HepG2 (cell line): ENCODE data around the gene ARMH1. TPM values are rescaled to one million over a fixed set of nuclear protein-coding genes. Genes with fewer than 3 reads are reported as not detected.

ENCODE experiments used
- ATAC-seq: fragments of 200-7000 bp; cut with Tn5 transposase; 3 replicates; pipeline ENCODE4 v1.9.1; 2020; ENCODE audit warnings: mild to moderate bottlenecking, moderate library complexity
- BruUV-seq: library from RNA; stranded (reverse); fragments of 400-500 nt; replicated peaks from 2 replicates; lab custom pipeline; 2021; lab: Mats Ljungman, UMichigan
- CTCF ChIA-PET: fragments of 300-600 bp; formaldehyde crosslinking; extraction: SDS; loops from one replicate; lab custom pipeline; 2021; ENCODE audit warnings: low total read pairs, inconsistent platforms, low intra/inter-chr PET ratio; lab: Yijun Ruan, JAX
- POLR2A ChIA-PET: fragments of 350-600 bp; sonication (Branson Sonifier 250); formaldehyde crosslinking; loops from one replicate; lab custom pipeline; 2020; ENCODE audit warnings: antibody characterized with exemption, inconsistent platforms; lab: Yijun Ruan, JAX
- DNase-seq: peaks from one replicate; pipeline ENCODE4 v3.0.0-alpha.2; 2015; ENCODE audit warnings: low spot score
- FAIRE-seq: peaks from 3 replicates; lab custom pipeline; 2011; peaks lifted over from hg19 to GRCh38; lab: Jason Lieb, UNC
- H2AFZ ChIP-seq: one replicate; pipeline ENCODE4 v1.6.1; 2011; ENCODE audit warnings: low read length, inconsistent platforms
- H3K27ac ChIP-seq: fragments of 300-600 bp; 3 replicates; pipeline ENCODE4 v1.8.0; 2011; ENCODE audit warnings: mixed run types, mild to moderate bottlenecking, mixed read lengths, low read length, inconsistent platforms; ENCODE audit not compliant: insufficient read depth; ENCODE audit errors: extremely low read length
- H3K27me3 ChIP-seq, 2 experiments: fragments of 200-600 bp in 1 of 2; 2 replicates in 1 of 2; 3 replicates in 1 of 2; pipeline versions ENCODE4 v1.6.0 to v1.8.0; 2011; ENCODE audit warnings: low read length in 2 of 2, mild to moderate bottlenecking in 2 of 2, moderate library complexity in 2 of 2, inconsistent platforms in 1 of 2; ENCODE audit not compliant: insufficient read depth in 2 of 2, control insufficient read depth in 1 of 2
- H3K36me3 ChIP-seq, 2 experiments: fragments of 200-600 bp in 1 of 2; replicated peaks in 1 of 2; 2 replicates in 1 of 2; 3 replicates in 1 of 2; pipeline versions ENCODE4 v1.5.1 to v1.8.0; 2011; ENCODE audit warnings: low read length in 2 of 2, inconsistent platforms in 1 of 2; ENCODE audit not compliant: insufficient read depth in 2 of 2, control insufficient read depth in 1 of 2
- H3K4me1 ChIP-seq: 2 replicates; pipeline ENCODE4 v1.5.1; 2012; ENCODE audit warnings: low read length, inconsistent platforms; ENCODE audit not compliant: insufficient read depth
- H3K4me2 ChIP-seq: 2 replicates; pipeline ENCODE4 v1.6.0; 2011; ENCODE audit warnings: low read depth, low read length, inconsistent platforms
- H3K4me3 ChIP-seq, 3 experiments: fragments of 200-600 bp in 1 of 3; sonication (generic), shearing (Covaris generic) in 1 of 3; replicated peaks in 1 of 3; 2 replicates each; pipeline ENCODE4 v1.5.1; 2011 to 2016; ENCODE audit warnings: low read length in 3 of 3, inconsistent platforms in 2 of 3, low read depth in 2 of 3, mild to moderate bottlenecking in 2 of 3, control low read depth in 1 of 3, mixed read lengths in 1 of 3; ENCODE audit not compliant: insufficient read depth in 1 of 3
- H3K79me2 ChIP-seq: one replicate; pipeline ENCODE4 v1.6.1; 2011; ENCODE audit warnings: low read length, inconsistent platforms; ENCODE audit not compliant: insufficient read depth
- H3K9ac ChIP-seq: 2 replicates; pipeline ENCODE4 v1.6.0; 2011; ENCODE audit warnings: mild to moderate bottlenecking, low read depth, low read length, inconsistent platforms; ENCODE audit not compliant: insufficient read depth
- H3K9me3 ChIP-seq: 2 replicates; pipeline ENCODE4 v1.5.1; 2012; ENCODE audit warnings: mild to moderate bottlenecking, low read length
- H4K20me1 ChIP-seq: 2 replicates; pipeline ENCODE4 v1.6.0; 2011; ENCODE audit warnings: inconsistent platforms, mild to moderate bottlenecking, low read length, moderate library complexity; ENCODE audit not compliant: insufficient read depth
- ATF7 ChIP-seq, 2 experiments: fragments of 450-650 bp in 1 of 2; sonication (generic) in 1 of 2; formaldehyde crosslinking in 1 of 2; IDR thresholded peaks; 2 replicates each; pipeline versions ENCODE4 v1.4.0 to v1.6.1; 2016 to 2020; ENCODE audit warnings: antibody characterized with exemption in 1 of 2, mild to moderate bottlenecking in 1 of 2, missing genetic modification reagents in 1 of 2
- CREB1 ChIP-seq, 2 experiments: fragments of 450-650 bp in 1 of 2; IDR thresholded peaks; 2 replicates each; pipeline ENCODE4 v1.6.1; 2016 to 2017; ENCODE audit warnings: control low read depth in 1 of 2, mild to moderate bottlenecking in 1 of 2, missing compliant biosample characterization in 1 of 2, missing genetic modification characterization in 1 of 2
- MXD4 ChIP-seq: IDR thresholded peaks from 2 replicates; pipeline ENCODE4 v1.6.1; 2016; ENCODE audit warnings: mild to moderate bottlenecking, missing biosample characterization, missing genetic modification reagents
- NFIB ChIP-seq: sonication (generic); formaldehyde crosslinking; IDR thresholded peaks from 2 replicates; pipeline ENCODE4 v1.9.0; 2021; ENCODE audit warnings: missing genetic modification reagents, mild to moderate bottlenecking, borderline replicate concordance
- ZBTB8A ChIP-seq: sonication (generic); formaldehyde crosslinking; IDR thresholded peaks from 2 replicates; pipeline ENCODE4 v1.4.0; 2020; ENCODE audit warnings: mild to moderate bottlenecking, low read depth, missing genetic modification reagents, borderline replicate concordance
- WGBS: methylation state at CpG from one replicate; pipeline ENCODE4 v1.1.6; 2017; ENCODE audit warnings: low lambda C conversion rate; 5-methylcytosine and 5-hydroxymethylcytosine counted together
- in situ Hi-C: cut with HindIII; loops from 2 replicates; pipeline ENCODE4 v1.10.0; 2017; ENCODE audit warnings: low pct_unique_long_range_greater_than_20kb; ENCODE audit not compliant: extremely low pct_ligation_motif_present
- intact Hi-C: fragments of 100-400 bp; cut with micrococcal nuclease; formaldehyde crosslinking; loops from one replicate; pipeline ENCODE4 v1.10.0; 2022; ENCODE audit not compliant: unreplicated experiment
- polyA plus RNA-seq, 8 experiments: library from polyadenylated mRNA; depleted of rRNA in 3 of 8; stranded (reverse) in 7 of 8; unstranded in 1 of 8; fragments of >200 nt; fragmentation: Illumina TruSeq in 4 of 8; extraction: Trizol in 4 of 8; gene quantifications; 2 replicates each; pipeline versions ENCODE4 v1.2.1 to v1.2.3, GENCODE V29; 2011 to 2016; ENCODE audit warnings: low read depth in 4 of 8, missing spikeins in 1 of 8, mixed read lengths in 1 of 8; ENCODE audit not compliant: insufficient read depth in 1 of 8
- total RNA-seq, 5 experiments: library from RNA; depleted of rRNA; stranded (reverse); fragments of >200 nt; fragmentation: Illumina TruSeq; extraction: Trizol; gene quantifications; 2 replicates each; pipeline ENCODE4 v1.2.3, GENCODE V29; 2016; ENCODE audit warnings: low read depth in 1 of 5
- TF ChIP-seq, protein P1 (sequence below): sonication (generic); formaldehyde crosslinking; IDR thresholded peaks from 2 replicates; pipeline ENCODE4 v1.5.0; 2020; ENCODE audit warnings: missing genetic modification reagents
- TF ChIP-seq, protein P2 (sequence below): sonication (generic); formaldehyde crosslinking; conservative IDR thresholded peaks from 2 replicates; pipeline ENCODE4 v1.8.0; 2022; ENCODE audit warnings: mild to moderate bottlenecking, moderate library complexity, missing genetic modification reagents
- TF ChIP-seq, protein P3 (sequence below): sonication (generic); formaldehyde crosslinking; IDR thresholded peaks from 2 replicates; pipeline ENCODE4 v1.5.0; 2020; ENCODE audit warnings: missing genetic modification reagents

Gene ARMH1
- total and polyA plus RNA-seq, 2 of the 13 experiments (the other 11 are each of a cell fraction or from before 2014, with no cell fraction given), result 0.69 TPM; not detected in 1

DNA sequence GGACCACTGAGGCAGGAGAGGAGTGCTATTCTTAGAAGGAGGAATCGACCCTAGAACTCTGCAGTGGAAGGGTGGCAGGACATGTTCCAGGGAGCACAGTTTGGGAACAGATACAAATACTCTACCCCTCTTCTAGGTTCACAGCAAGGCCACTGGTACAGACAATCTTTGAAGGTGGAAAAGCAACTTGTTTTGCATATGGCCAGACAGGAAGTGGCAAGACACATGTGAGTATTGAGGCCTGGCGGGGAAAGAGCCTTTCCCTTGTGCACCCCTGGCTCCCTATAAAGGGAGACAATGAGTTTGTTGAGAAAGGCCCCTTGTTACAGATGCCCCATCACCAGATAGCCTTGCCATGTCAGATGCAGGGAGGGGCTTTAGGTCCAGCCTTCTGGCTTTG, 82.9 kb downstream of the ARMH1 start:
- ATAC-seq (no peak), DNase-seq (no peak), FAIRE-seq (no peak)
- intact Hi-C loops, result no loop called here
- Histone ChIP-seq H3K27ac (no peak overlapping the region), H3K9me3 (no peaks in the 10 kb centered on the region), H3K4me2 (no peak overlapping the region), H3K9ac (no peak overlapping the region), H3K4me3 (no peak overlapping the region), H3K27me3 (no peaks in the 10 kb centered on the region), H3K4me1 (no peaks in the 10 kb centered on the region), H4K20me1 (no peaks in the 10 kb centered on the region), H3K79me2 (no peaks in the 10 kb centered on the region), H3K36me3 (peaks cover 48 to 88% of the 10 kb centered on the region in 2 experiments), H2AFZ (no peak overlapping the region)
- ChIA-PET CTCF (no interaction called here), POLR2A (no interaction called here)
- TF ChIP-seq, protein P1, sequence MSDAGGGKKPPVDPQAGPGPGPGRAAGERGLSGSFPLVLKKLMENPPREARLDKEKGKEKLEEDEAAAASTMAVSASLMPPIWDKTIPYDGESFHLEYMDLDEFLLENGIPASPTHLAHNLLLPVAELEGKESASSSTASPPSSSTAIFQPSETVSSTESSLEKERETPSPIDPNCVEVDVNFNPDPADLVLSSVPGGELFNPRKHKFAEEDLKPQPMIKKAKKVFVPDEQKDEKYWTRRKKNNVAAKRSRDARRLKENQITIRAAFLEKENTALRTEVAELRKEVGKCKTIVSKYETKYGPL (CRISPR knock-in tag), result no peak
- in situ Hi-C loops, result no loop called here
- no TSS peak for BruUV-seq
- 100% methylated on average over 2 of the region's 2 CpGs for WGBS

DNA sequence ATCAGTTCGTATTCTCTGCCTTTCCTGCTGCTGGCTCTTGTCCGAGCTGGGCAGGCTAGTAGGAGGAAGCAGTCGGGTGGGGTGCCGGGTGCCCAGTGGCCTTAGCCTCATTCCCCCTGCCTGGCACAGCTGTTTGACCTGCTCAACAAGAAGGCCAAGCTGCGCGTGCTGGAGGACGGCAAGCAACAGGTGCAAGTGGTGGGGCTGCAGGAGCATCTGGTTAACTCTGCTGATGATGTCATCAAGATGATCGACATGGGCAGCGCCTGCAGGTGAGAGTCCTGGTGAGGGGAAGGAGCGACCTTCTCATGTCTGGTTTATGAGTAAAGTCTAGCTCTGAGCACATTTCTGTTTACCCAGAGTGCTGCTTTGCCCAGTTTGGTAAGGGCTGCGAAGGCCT, 84.6 kb downstream of the ARMH1 start:
- no peaks in the 10 kb centered on the region for H3K27me3 ChIP-seq
- ChIA-PET CTCF (no interaction called here), POLR2A (no interaction called here)
- no peak for FAIRE-seq
- H3K79me2 ChIP-seq, result no peaks in the 10 kb centered on the region
- in situ Hi-C loops, result no loop called here
- 91% methylated on average over 11 of the region's 11 CpGs for WGBS
- no peak for ATAC-seq
- H3K9ac ChIP-seq, result no peak overlapping the region
- DNase-seq, result no peak
- no peak for TF ChIP-seq MXD4 (CRISPR knock-in tag)
- TF ChIP-seq, protein P2, sequence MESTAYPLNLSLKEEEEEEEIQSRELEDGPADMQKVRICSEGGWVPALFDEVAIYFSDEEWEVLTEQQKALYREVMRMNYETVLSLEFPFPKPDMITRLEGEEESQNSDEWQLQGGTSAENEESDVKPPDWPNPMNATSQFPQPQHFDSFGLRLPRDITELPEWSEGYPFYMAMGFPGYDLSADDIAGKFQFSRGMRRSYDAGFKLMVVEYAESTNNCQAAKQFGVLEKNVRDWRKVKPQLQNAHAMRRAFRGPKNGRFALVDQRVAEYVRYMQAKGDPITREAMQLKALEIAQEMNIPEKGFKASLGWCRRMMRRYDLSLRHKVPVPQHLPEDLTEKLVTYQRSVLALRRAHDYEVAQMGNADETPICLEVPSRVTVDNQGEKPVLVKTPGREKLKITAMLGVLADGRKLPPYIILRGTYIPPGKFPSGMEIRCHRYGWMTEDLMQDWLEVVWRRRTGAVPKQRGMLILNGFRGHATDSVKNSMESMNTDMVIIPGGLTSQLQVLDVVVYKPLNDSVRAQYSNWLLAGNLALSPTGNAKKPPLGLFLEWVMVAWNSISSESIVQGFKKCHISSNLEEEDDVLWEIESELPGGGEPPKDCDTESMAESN (CRISPR knock-in tag), result no peak
- no peak for TF ChIP-seq ZBTB8A (CRISPR knock-in tag)
- no peak for TF ChIP-seq NFIB (CRISPR knock-in tag)
- TF ChIP-seq ATF7 (IDR thresholded peaks at IDR 0.05), result peak; percentile 89
- TF ChIP-seq ATF7 (CRISPR knock-in tag; IDR thresholded peaks at IDR 0.05), result no peak
- TF ChIP-seq, protein P3, sequence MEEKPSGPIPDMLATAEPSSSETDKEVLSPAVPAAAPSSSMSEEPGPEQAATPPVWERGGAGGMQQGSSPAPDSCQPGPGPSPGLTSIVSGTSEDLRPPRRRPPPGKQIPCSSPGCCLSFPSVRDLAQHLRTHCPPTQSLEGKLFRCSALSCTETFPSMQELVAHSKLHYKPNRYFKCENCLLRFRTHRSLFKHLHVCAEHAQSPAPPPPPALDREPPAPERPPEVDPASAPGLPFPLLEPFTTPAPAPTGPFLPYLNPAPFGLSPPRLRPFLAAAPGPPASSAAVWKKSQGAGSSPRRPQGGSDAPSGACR (CRISPR knock-in tag), result no peak
- peak; percentile 55; the same call in 1 of the 2 replicates for TF ChIP-seq CREB1 (IDR thresholded peaks at IDR 0.05)
- TF ChIP-seq CREB1 (CRISPR knock-in tag; IDR thresholded peaks at IDR 0.05), result no peak
- no peak overlapping the region for H3K27ac ChIP-seq
- peaks cover 49 to 87% of the 10 kb centered on the region in 2 experiments for H3K36me3 ChIP-seq
- no peak overlapping the region for H2AFZ ChIP-seq
- H3K9me3 ChIP-seq, result no peaks in the 10 kb centered on the region
- BruUV-seq, result no TSS peak
- no peaks in the 10 kb centered on the region for H3K4me1 ChIP-seq
- intact Hi-C loops, result no loop called here
- H3K4me2 ChIP-seq, result no peak overlapping the region
- no peak overlapping the region for H3K4me3 ChIP-seq
- no peaks in the 10 kb centered on the region for H4K20me1 ChIP-seq
